Liver (tissue), 9 donors: ENCODE data around the gene EIF4A2. TPM values are rescaled to one million over a fixed set of nuclear protein-coding genes. Genes with fewer than 3 reads are reported as not detected.

Experiments used
- DNase-seq: peaks from one replicate; pipeline ENCODE4 v3.0.0-alpha.2; 2017; ENCODE audit warnings: low spot score
- H3K27ac ChIP-seq, 2 donors: one replicate each; pipeline ENCODE4 v1.7.0; 2013; ENCODE audit warnings: inconsistent platforms in 2 of 2, low read length in 2 of 2, control low read depth in 1 of 2, low read depth in 1 of 2, mild to moderate bottlenecking in 1 of 2
- H3K27me3 ChIP-seq, 4 donors: one replicate each; pipeline versions ENCODE4 v1.6.1 to v1.7.0; 2013; ENCODE audit warnings: low read length in 3 of 4, inconsistent platforms in 1 of 4, mild to moderate bottlenecking in 1 of 4, moderate library complexity in 1 of 4; ENCODE audit not compliant: control insufficient read depth in 4 of 4, insufficient read depth in 4 of 4
- H3K36me3 ChIP-seq, 4 donors: one replicate each; pipeline versions ENCODE4 v1.6.1 to v1.7.0; 2013; ENCODE audit warnings: low read length in 3 of 4, mild to moderate bottlenecking in 3 of 4, low read depth in 1 of 4, moderate library complexity in 1 of 4; ENCODE audit not compliant: control insufficient read depth in 4 of 4, insufficient read depth in 3 of 4
- H3K4me1 ChIP-seq, 4 donors: one replicate each; pipeline versions ENCODE4 v1.6.1 to v1.7.0; 2013; ENCODE audit warnings: low read length in 3 of 4, mild to moderate bottlenecking in 3 of 4, moderate library complexity in 1 of 4; ENCODE audit not compliant: control insufficient read depth in 4 of 4, insufficient read depth in 4 of 4
- H3K4me3 ChIP-seq, 3 donors: one replicate each; pipeline versions ENCODE4 v1.6.1 to v1.7.0; 2013; ENCODE audit warnings: low read length in 3 of 3, control low read depth in 1 of 3, low read depth in 1 of 3, mild to moderate bottlenecking in 1 of 3
- H3K9ac ChIP-seq, 2 donors: one replicate each; pipeline ENCODE4 v1.7.0; 2013; ENCODE audit warnings: low read length in 2 of 2, mild to moderate bottlenecking in 2 of 2, moderate library complexity in 2 of 2, control low read depth in 1 of 2, low read depth in 1 of 2
- H3K9me3 ChIP-seq, 4 donors: one replicate each; pipeline versions ENCODE4 v1.6.1 to v1.7.0; 2013; ENCODE audit warnings: low read length in 3 of 4; ENCODE audit not compliant: control insufficient read depth in 4 of 4
- ATF3 ChIP-seq: IDR thresholded peaks from 2 replicates; pipeline ENCODE4 v1.6.1; 2016; ENCODE audit warnings: antibody characterized with exemption
- CTCF ChIP-seq: fragments of 150-350 bp; IDR thresholded peaks from 2 replicates; pipeline ENCODE4 v1.5.1; 2017; ENCODE audit warnings: improper control_type of control experiment, low read depth, low read length; ENCODE audit not compliant: missing input control
- EGR1 ChIP-seq, 2 donors: IDR thresholded peaks; 2 replicates each; pipeline ENCODE4 v1.6.1; 2016 to 2018; ENCODE audit warnings: antibody characterized with exemption in 2 of 2, low read depth in 2 of 2
- FOXA1 ChIP-seq: IDR thresholded peaks from 2 replicates; pipeline ENCODE4 v1.6.1; 2016; ENCODE audit warnings: antibody characterized with exemption
- GABPA ChIP-seq, 2 donors: IDR thresholded peaks in 1 of 2; conservative IDR thresholded peaks in 1 of 2; 2 replicates each; pipeline ENCODE4 v1.6.1; 2016; ENCODE audit warnings: antibody characterized with exemption in 2 of 2, mild to moderate bottlenecking in 1 of 2, moderate library complexity in 1 of 2
- HNF4A ChIP-seq, 2 donors: conservative IDR thresholded peaks; 2 replicates each; pipeline ENCODE4 v1.6.1; 2016; ENCODE audit warnings: antibody characterized with exemption in 2 of 2, mild to moderate bottlenecking in 2 of 2
- JUND ChIP-seq, 2 donors: IDR thresholded peaks; 2 replicates each; pipeline ENCODE4 v1.6.1; 2016; ENCODE audit warnings: antibody characterized with exemption in 2 of 2
- MAX ChIP-seq: IDR thresholded peaks from 2 replicates; pipeline ENCODE4 v1.6.1; 2016; ENCODE audit warnings: antibody characterized with exemption
- NR2F2 ChIP-seq: IDR thresholded peaks from 2 replicates; pipeline ENCODE4 v1.6.1; 2016; ENCODE audit warnings: antibody characterized with exemption
- RAD21 ChIP-seq, 2 donors: IDR thresholded peaks; 2 replicates each; pipeline ENCODE4 v1.6.1; 2016; ENCODE audit warnings: antibody characterized with exemption in 2 of 2, mild to moderate bottlenecking in 2 of 2
- REST ChIP-seq: IDR thresholded peaks from 2 replicates; pipeline ENCODE4 v1.6.1; 2016; ENCODE audit warnings: antibody characterized with exemption, mild to moderate bottlenecking
- RXRA ChIP-seq, 2 donors: IDR thresholded peaks; 2 replicates each; pipeline ENCODE4 v1.6.1; 2017 to 2018; ENCODE audit warnings: antibody characterized with exemption in 2 of 2, mild to moderate bottlenecking in 1 of 2
- SP1 ChIP-seq: IDR thresholded peaks from 2 replicates; pipeline ENCODE4 v1.6.1; 2018; ENCODE audit warnings: antibody characterized with exemption, mild to moderate bottlenecking
- TAF1 ChIP-seq: conservative IDR thresholded peaks from 2 replicates; pipeline ENCODE4 v1.6.1; 2016; ENCODE audit warnings: antibody characterized with exemption, mild to moderate bottlenecking
- YY1 ChIP-seq: IDR thresholded peaks from 2 replicates; pipeline ENCODE4 v1.6.1; 2016; ENCODE audit warnings: antibody characterized with exemption, mild to moderate bottlenecking
- ZBTB33 ChIP-seq: IDR thresholded peaks from 2 replicates; pipeline ENCODE4 v1.6.1; 2016; ENCODE audit warnings: antibody characterized with exemption
- WGBS: extraction: QIAGEN DNeasy Blood & Tissue Kit; methylation state at CpG from one replicate; pipeline ENCODE4 v1.1.7; 2013; 5-methylcytosine and 5-hydroxymethylcytosine counted together
- polyA plus RNA-seq, 2 donors: library from polyadenylated mRNA; stranded (reverse) in 1 of 2; unstranded in 1 of 2; fragments of 200-250 nt in 1 of 2; fragments of >200 nt in 1 of 2; fragmentation: Nextera tagmentation in 1 of 2; extraction: Ambion mirVana in 1 of 2; gene quantifications; one replicate each; pipeline versions ENCODE4 v1.2.1 to v1.2.3, GENCODE V29; 2013 to 2015
- total RNA-seq, 2 donors: library from RNA; depleted of rRNA; stranded (reverse); fragments of >200 nt; gene quantifications; one replicate each; pipeline ENCODE4 v1.2.3, GENCODE V29; 2014
- donor health status: healthy.
- donor health status: healthy.
- donor health status: healthy.
- donor health status: healthy.
- donor health status: healthy.

The EIF4A2 gene
- total and polyA plus RNA-seq, 4 donors: 81.4 to 373 (median 172) TPM

GRCh38 chr3:186759231-186759930 is 24.0 kb upstream of the EIF4A2 start:
- H3K4me1 ChIP-seq: no peaks in the 10 kb centered on the region
- H3K9me3 ChIP-seq: no peaks in the 10 kb centered on the region
- H3K27ac ChIP-seq: no peak overlapping the region
- no peaks in the 10 kb centered on the region for H3K27me3 ChIP-seq
- WGBS: 93% methylated on average over 11 of the region's 11 CpGs
- no peaks in the 10 kb centered on the region for H3K36me3 ChIP-seq
- H3K4me3 ChIP-seq: no peak overlapping the region
- TF ChIP-seq FOXA1: no peak
- no peak for TF ChIP-seq CTCF
- no peak for TF ChIP-seq ZBTB33
- no peak for TF ChIP-seq YY1
- TF ChIP-seq GABPA (IDR thresholded peaks at IDR 0.05 in 1 of 2, conservative IDR thresholded peaks at IDR 0.05 in 1 of 2): no peak
- no peak for TF ChIP-seq HNF4A (conservative IDR thresholded peaks at IDR 0.05)
- TF ChIP-seq SP1: no peak
- TF ChIP-seq MAX: no peak
- TF ChIP-seq TAF1: no peak
- TF ChIP-seq NR2F2: no peak
- no peak for TF ChIP-seq RXRA (IDR thresholded peaks at IDR 0.05)
- TF ChIP-seq REST: no peak
- no peak for TF ChIP-seq JUND (IDR thresholded peaks at IDR 0.05)
- TF ChIP-seq RAD21 (IDR thresholded peaks at IDR 0.05): no peak
- no peak for TF ChIP-seq ATF3
- no peak for TF ChIP-seq EGR1 (IDR thresholded peaks at IDR 0.05; ENCODE audit: low read depth in 2 of 2)
- no peak overlapping the region for H3K9ac ChIP-seq
- no peak for DNase-seq
